Naive thymus-derived CD8-positive, alpha-beta T cell (primary cell): ENCODE data around the gene PSMD13. TPM values are rescaled to one million over a fixed set of nuclear protein-coding genes. Genes with fewer than 3 reads are reported as not detected.
"Not testable (repeated sequence)": the region's sequence is repeated elsewhere in the genome, so short reads cannot be mapped to it uniquely, and the experiment has no call there.

Source experiments
- ATAC-seq, 2 donors: fragments of 150-1000 bp; cut with Tn5 transposase in 1 of 2; sonication (Bioruptor Pico), chemical (Tn5 transposase) in 1 of 2; 1 replicate in 1 of 2; 2 replicates in 1 of 2; pipeline ENCODE4 v1.10.0; 2021; ENCODE audit warnings: mild to moderate bottlenecking in 2 of 2, moderate library complexity in 2 of 2
- POLR2A ChIA-PET: fragments of 350-600 bp; sonication (Branson Sonifier 250); formaldehyde crosslinking; loops from one replicate; lab custom pipeline; 2021; ENCODE audit warnings: antibody characterized with exemption; lab: Charles Lee
- DNase-seq, 10 donors: peaks; one replicate each; pipeline versions ENCODE4 v3.0.0 to v3.0.0-alpha.2; 2020 to 2022
- H3K27ac Mint-ChIP-seq, 10 donors: one replicate each; pipeline ENCODE4 v1.8.0; 2020 to 2022; ENCODE audit warnings: mild to moderate bottlenecking in 10 of 10, mixed read lengths in 10 of 10, moderate library complexity in 4 of 10, inconsistent platforms in 1 of 10
- H3K27me3 Mint-ChIP-seq, 5 donors: one replicate each; pipeline ENCODE4 v1.8.0; 2021 to 2022; ENCODE audit warnings: mixed read lengths in 5 of 5
- H3K36me3 Mint-ChIP-seq, 3 donors: one replicate each; pipeline ENCODE4 v1.8.0; 2020 to 2022; ENCODE audit warnings: mixed read lengths in 3 of 3, mild to moderate bottlenecking in 2 of 3, inconsistent platforms in 1 of 3
- H3K4me1 Mint-ChIP-seq, 4 donors: one replicate each; pipeline ENCODE4 v1.8.0; 2021 to 2022; ENCODE audit warnings: mixed read lengths in 4 of 4
- H3K4me3 Mint-ChIP-seq, 10 donors: one replicate each; pipeline ENCODE4 v1.8.0; 2020 to 2022; ENCODE audit warnings: mild to moderate bottlenecking in 10 of 10, mixed read lengths in 10 of 10, moderate library complexity in 6 of 10, inconsistent platforms in 1 of 10
- H3K9me3 Mint-ChIP-seq, 9 donors: one replicate each; pipeline ENCODE4 v1.8.0; 2020 to 2022; ENCODE audit warnings: mixed read lengths in 9 of 9, mild to moderate bottlenecking in 3 of 9, inconsistent platforms in 1 of 9, moderate library complexity in 1 of 9
- polyA plus RNA-seq, 3 donors: library from polyadenylated mRNA; unstranded; fragments of 300-500 nt; fragmentation: Illumina TruSeq; gene quantifications; one replicate each; pipeline ENCODE4 v1.2.3, GENCODE V29; 2021
- total RNA-seq, 8 experiments: library from RNA in 2 of 8; stranded (reverse) in 2 of 8; gene quantifications; one replicate each; pipeline ENCODE4 v1.2.3 and lab custom pipeline; 2021 to 2026

PSMD13 gene
- total and polyA plus RNA-seq, 5 experiments from 2014 or later, result 94.4 to 223 (median 196) TPM

DNA sequence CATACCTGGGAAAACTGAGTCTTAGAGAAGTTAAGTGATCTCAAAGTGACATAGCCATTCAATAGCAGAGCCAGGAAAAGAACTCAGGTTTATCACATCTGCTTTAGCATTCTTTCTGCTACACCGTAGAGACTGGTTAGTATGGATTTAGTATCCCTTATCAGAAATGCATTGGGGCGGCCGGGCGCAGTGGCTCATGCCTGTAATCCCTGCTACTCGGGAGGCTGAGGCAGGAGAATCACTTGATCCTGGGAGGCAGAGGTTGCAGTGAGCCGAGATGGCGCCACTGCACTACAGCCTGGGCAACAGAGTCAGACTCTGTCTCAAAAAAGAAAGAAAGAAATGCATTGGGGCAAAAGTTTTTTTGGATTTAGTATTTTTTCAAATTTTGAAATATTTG is 1.6 kb downstream of the PSMD13 start:
- DNase-seq, H3K27me3 Mint-ChIP-seq, ATAC-seq, H3K9me3 Mint-ChIP-seq: not testable (repeated sequence)
- POLR2A ChIA-PET, result interaction anchor here (1.1 to 6.3 kb wide), 5 partner anchors 8 to 169 kb away, joined by 3 to 76 read pairs (median 15); partner anchors contain the start of genes BET1L, PGGHG and RIC8A
- H3K27ac Mint-ChIP-seq, result peak overlapping the region in 7 of 10 donors; percentile 39 to 100 (median 86)
- H3K4me1 Mint-ChIP-seq, result peaks cover 19 to 60% (median 51%) of the 10 kb centered on the region in 4 donors
- peak overlapping the region in 9 of 10 donors; percentile 29 to 99 (median 97) for H3K4me3 Mint-ChIP-seq
- H3K36me3 Mint-ChIP-seq, result peaks cover 4 to 43% (median 13%) of the 10 kb centered on the region in 3 donors

- H3K4me1 Mint-ChIP-seq, result peaks cover 20 to 54% (median 48%) of the 10 kb centered on the region in 4 donors
- H3K36me3 Mint-ChIP-seq, result peaks cover 7 to 62% (median 16%) of the 10 kb centered on the region in 3 donors
- no peak for DNase-seq
- H3K9me3 Mint-ChIP-seq, result no peaks in the 10 kb centered on the region
- H3K27ac Mint-ChIP-seq, result peak overlapping the region in 3 of 10 donors; percentile 1 to 67 (median 65)
- no peak for ATAC-seq
- no peak overlapping the region for H3K4me3 Mint-ChIP-seq
- POLR2A ChIA-PET, result interaction anchor here (0.6 kb wide), 1 partner anchor 35 kb away, joined by 4 read pairs; no protein-coding TSS in a partner anchor
- H3K27me3 Mint-ChIP-seq, result no peaks in the 10 kb centered on the region
These were observed 3.5 kb downstream of the PSMD13 start for GRCh38 chr11:240315-240714.

DNA sequence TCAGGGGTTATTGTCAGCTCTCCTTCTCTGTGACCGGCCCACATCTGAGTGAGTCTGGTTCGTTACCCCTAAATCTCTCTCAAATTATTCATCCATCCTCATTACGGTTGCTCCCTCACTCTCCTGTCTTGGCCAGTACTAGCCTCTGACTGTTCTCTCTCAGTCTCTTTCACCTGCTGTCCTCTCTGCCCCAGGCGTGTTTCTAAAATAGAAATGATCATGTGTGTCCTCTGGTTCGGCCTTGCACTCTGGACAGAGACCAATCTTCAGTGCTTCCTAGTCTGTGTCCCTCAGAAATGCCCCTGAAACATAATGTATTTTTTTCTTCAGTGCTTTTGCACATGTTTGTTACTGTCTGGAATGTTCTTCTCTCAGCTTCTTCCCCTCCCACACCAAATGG is 4.9 kb downstream of the PSMD13 start:
- peak overlapping the region in 1 of 10 donors; percentile 25 for H3K4me3 Mint-ChIP-seq
- no peaks in the 10 kb centered on the region for H3K9me3 Mint-ChIP-seq
- peaks cover 16 to 50% (median 42%) of the 10 kb centered on the region in 4 donors for H3K4me1 Mint-ChIP-seq
- H3K27ac Mint-ChIP-seq, result peak overlapping the region in 7 of 10 donors; percentile 5 to 58 (median 28)
- ATAC-seq, result no peak
- DNase-seq, result no peak
- peaks cover 5 to 75% (median 17%) of the 10 kb centered on the region in 3 donors for H3K36me3 Mint-ChIP-seq
- POLR2A ChIA-PET, result interaction anchor here (1.1 to 1.2 kb wide), 2 partner anchors 9 to 27 kb away, joined by 3 read pairs; no protein-coding TSS in a partner anchor
- H3K27me3 Mint-ChIP-seq, result no peaks in the 10 kb centered on the region

DNA sequence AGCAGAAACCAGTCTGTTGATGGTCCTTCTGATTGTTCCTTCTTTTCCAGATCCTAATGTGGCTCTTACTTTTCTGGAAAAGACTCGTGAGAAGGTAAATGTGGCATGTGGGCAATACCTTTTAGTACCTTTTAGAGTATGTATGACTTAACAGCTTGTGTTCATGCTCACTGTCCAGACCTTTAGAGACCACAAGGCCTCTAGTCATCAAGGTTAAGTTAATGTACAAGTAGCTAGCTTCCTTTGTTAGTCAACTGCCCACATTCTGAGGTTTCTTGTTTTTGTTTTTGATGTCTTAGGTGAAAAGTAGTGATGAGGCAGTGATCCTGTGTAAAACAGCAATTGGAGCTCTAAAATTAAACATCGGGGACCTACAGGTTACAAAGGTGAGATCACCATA is 7.6 kb downstream of the PSMD13 start:
- no peaks in the 10 kb centered on the region for H3K27me3 Mint-ChIP-seq
- ATAC-seq (no peak), DNase-seq (no peak)
- peaks cover 13 to 34% (median 18%) of the 10 kb centered on the region in 4 donors for H3K4me1 Mint-ChIP-seq
- H3K9me3 Mint-ChIP-seq, result no peaks in the 10 kb centered on the region
- peaks cover 5 to 93% (median 36%) of the 10 kb centered on the region in 3 donors for H3K36me3 Mint-ChIP-seq
- POLR2A ChIA-PET, result interaction anchor here (0.7 to 2.0 kb wide), 2 partner anchors 24 to 52 kb away, joined by 3 to 6 read pairs; no protein-coding TSS in a partner anchor
- H3K27ac Mint-ChIP-seq, result no peak overlapping the region
- no peak overlapping the region for H3K4me3 Mint-ChIP-seq

GRCh38 chr11:249062-249461 is 12.3 kb downstream of the PSMD13 start:
- Mint-ChIP-seq H3K36me3 (peaks cover 5 to 90% (median 37%) of the 10 kb centered on the region in 3 donors), H3K27me3 (no peaks in the 10 kb centered on the region), H3K27ac (peak overlapping the region in 4 of 10 donors; percentile 4 to 57 (median 21)), H3K4me1 (peaks cover 9 to 19% (median 10%) of the 10 kb centered on the region in 4 donors), H3K9me3 (no peaks in the 10 kb centered on the region), H3K4me3 (no peak overlapping the region)
- POLR2A ChIA-PET, result interaction anchor here (1.0 to 16.4 kb wide), 5 partner anchors 13 to 200 kb away, joined by 4 to 229 read pairs (median 11); partner anchors contain the start of genes BET1L, NLRP6, PGGHG and PSMD13
- ATAC-seq, result no peak
- DNase-seq, result no peak

- DNase-seq, result no peak
These were observed 13.5 kb downstream of the PSMD13 start for GRCh38 chr11:250274-250673.

GRCh38 chr11:250740-251299 is 14.0 kb downstream of the PSMD13 start:
- H3K36me3 Mint-ChIP-seq, result peaks cover 0 to 74% (median 35%) of the 10 kb centered on the region in 3 donors
- peak; percentile 99 to 100 for ATAC-seq

More at GRCh38 chr11:250274-250673, 13.5 kb downstream of the PSMD13 start:
- Mint-ChIP-seq H3K9me3 (no peaks in the 10 kb centered on the region), H3K4me3 (no peak overlapping the region), H3K27me3 (no peaks in the 10 kb centered on the region), H3K36me3 (peaks cover 2 to 79% (median 35%) of the 10 kb centered on the region in 3 donors), H3K4me1 (peaks cover 8 to 19% (median 9%) of the 10 kb centered on the region in 4 donors), H3K27ac (peak overlapping the region in 6 of 10 donors; percentile 67 to 96 (median 87))
- POLR2A ChIA-PET, result interaction anchor here (0.9 to 16.4 kb wide), 22 partner anchors 9 to 200 kb away, joined by 3 to 229 read pairs (median 6); partner anchors contain the start of genes BET1L, NLRP6, PGGHG and PSMD13
- no peak for ATAC-seq

DNA sequence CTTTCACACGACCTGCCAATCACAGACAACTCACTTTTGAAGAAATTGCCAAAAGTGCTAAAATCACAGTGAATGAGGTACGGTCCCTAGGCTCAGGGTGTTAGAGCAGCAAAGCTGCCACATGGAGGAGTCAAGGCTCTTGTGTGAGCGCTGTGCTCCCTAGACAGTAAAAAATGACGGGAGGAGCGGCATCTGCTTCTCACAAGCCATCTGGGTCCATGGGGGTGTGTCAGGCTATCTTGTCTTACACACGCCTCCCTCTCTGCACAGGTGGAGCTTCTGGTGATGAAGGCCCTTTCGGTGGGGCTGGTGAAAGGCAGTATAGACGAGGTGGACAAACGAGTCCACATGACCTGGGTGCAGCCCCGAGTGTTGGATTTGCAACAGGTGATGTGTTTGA is 14.8 kb downstream of the PSMD13 start:
- DNase-seq, result peak in 1 of 10 donors; percentile 16
- H3K27ac Mint-ChIP-seq, result peak overlapping the region in 5 of 10 donors; percentile 57 to 75 (median 63)
- peaks cover 0 to 67% (median 33%) of the 10 kb centered on the region in 3 donors for H3K36me3 Mint-ChIP-seq
- H3K27me3 Mint-ChIP-seq, result no peaks in the 10 kb centered on the region
- no peaks in the 10 kb centered on the region for H3K9me3 Mint-ChIP-seq
- H3K4me1 Mint-ChIP-seq, result peaks cover 9 to 18% (median 10%) of the 10 kb centered on the region in 4 donors
- ATAC-seq, result no peak
- POLR2A ChIA-PET, result interaction anchor here (1.0 to 16.4 kb wide), 18 partner anchors 16 to 199 kb away, joined by 3 to 229 read pairs (median 6); partner anchors contain the start of genes BET1L, NLRP6, PGGHG and RIC8A
- H3K4me3 Mint-ChIP-seq, result no peak overlapping the region

More at GRCh38 chr11:250740-251299, 14.0 kb downstream of the PSMD13 start:
- peak; percentile 74 to 91 (median 84) for DNase-seq
- H3K27me3 Mint-ChIP-seq, result no peaks in the 10 kb centered on the region
- H3K4me1 Mint-ChIP-seq, result peaks cover 9 to 20% (median 10%) of the 10 kb centered on the region in 4 donors
- H3K4me3 Mint-ChIP-seq, result peak overlapping the region in 2 of 10 donors; percentile 23 to 37
- POLR2A ChIA-PET, result interaction anchor here (0.9 to 16.4 kb wide), 23 partner anchors 9 to 200 kb away, joined by 3 to 229 read pairs (median 5); partner anchors contain the start of genes BET1L, NLRP6, PGGHG and PSMD13
- H3K27ac Mint-ChIP-seq, result peak overlapping the region in 9 of 10 donors; percentile 67 to 96 (median 88)
- H3K9me3 Mint-ChIP-seq, result no peaks in the 10 kb centered on the region

GRCh38 chr11:252666-253065 is 15.9 kb downstream of the PSMD13 start:
- Mint-ChIP-seq H3K27me3 (no peaks in the 10 kb centered on the region), H3K27ac (peak overlapping the region in 5 of 10 donors; percentile 11 to 59 (median 25)), H3K4me1 (peaks cover 9 to 16% (median 11%) of the 10 kb centered on the region in 4 donors), H3K36me3 (peaks cover 0 to 55% (median 23%) of the 10 kb centered on the region in 3 donors), H3K4me3 (no peak overlapping the region), H3K9me3 (no peaks in the 10 kb centered on the region)
- ATAC-seq (no peak), DNase-seq (no peak)
- POLR2A ChIA-PET, result interaction anchor here (2.1 to 16.4 kb wide), 4 partner anchors 15 to 107 kb away, joined by 7 to 229 read pairs (median 26); partner anchors contain the start of genes NLRP6 and PGGHG

DNA sequence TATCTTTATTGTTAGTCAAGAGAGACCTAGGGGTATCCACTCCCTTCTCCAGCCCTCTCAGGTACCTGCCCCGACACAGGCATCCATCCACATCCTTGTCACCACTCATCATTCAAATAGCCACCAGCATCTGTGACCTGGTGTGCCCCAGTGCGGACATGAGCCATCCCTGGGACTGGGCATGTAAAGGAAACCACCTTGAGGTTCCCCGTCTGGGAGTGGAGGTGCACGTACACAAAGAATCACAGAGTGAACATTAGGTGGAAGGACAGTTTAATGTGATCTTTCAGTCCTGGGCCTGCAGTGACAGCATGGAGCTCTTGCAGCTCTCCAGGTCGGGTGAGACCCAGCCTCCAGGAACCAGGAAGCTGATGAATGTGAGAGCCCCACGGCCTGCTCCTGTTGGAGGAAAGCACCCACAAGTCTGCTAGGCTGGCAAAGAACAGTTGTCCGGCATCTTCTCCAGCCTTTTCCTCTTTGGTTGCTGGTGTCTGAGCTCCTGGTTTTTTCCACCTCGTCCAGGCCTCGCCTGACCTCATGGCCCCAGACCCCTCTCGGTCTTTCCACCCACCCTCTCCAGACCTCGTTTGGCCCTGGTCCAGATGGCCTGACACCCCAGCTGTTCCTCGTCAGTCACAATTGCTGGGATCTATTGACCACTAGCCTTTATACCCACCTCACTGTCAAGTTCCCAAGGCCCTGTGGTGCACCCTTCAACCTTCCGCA is 16.5 kb downstream of the PSMD13 start:
- Mint-ChIP-seq H3K27me3 (peaks cover 0 to 2% (median 0%) of the 10 kb centered on the region in 5 donors), H3K36me3 (peaks cover 0 to 49% (median 18%) of the 10 kb centered on the region in 3 donors), H3K9me3 (no peaks in the 10 kb centered on the region), H3K27ac (peak overlapping the region in 5 of 10 donors; percentile 20 to 69 (median 62)), H3K4me3 (no peak overlapping the region), H3K4me1 (peaks cover 9 to 17% (median 13%) of the 10 kb centered on the region in 4 donors)
- no peak for DNase-seq
- ATAC-seq, result no peak
- POLR2A ChIA-PET, result interaction anchor here (1.0 to 16.4 kb wide), 3 partner anchors 14 to 44 kb away, joined by 3 to 229 read pairs (median 42); partner anchors contain the start of genes NLRP6 and PGGHG

GRCh38 chr11:253886-254270 is 17.1 kb downstream of the PSMD13 start:
- POLR2A ChIA-PET, result interaction anchor here (1.0 to 16.4 kb wide), 4 partner anchors 14 to 114 kb away, joined by 3 to 229 read pairs (median 22); partner anchors contain the start of genes NLRP6 and PGGHG
- Mint-ChIP-seq H3K4me3 (no peak overlapping the region), H3K36me3 (peaks cover 0 to 43% (median 17%) of the 10 kb centered on the region in 3 donors), H3K9me3 (no peaks in the 10 kb centered on the region), H3K27me3 (peaks cover 0 to 2% (median 0%) of the 10 kb centered on the region in 5 donors), H3K4me1 (peaks cover 9 to 19% (median 13%) of the 10 kb centered on the region in 4 donors), H3K27ac (peak overlapping the region in 4 of 10 donors; percentile 52 to 69 (median 59))
- no peak for ATAC-seq
- no peak for DNase-seq
